ENCODE measurements around the gene RAB40B.

RAB40B gene

DNA sequence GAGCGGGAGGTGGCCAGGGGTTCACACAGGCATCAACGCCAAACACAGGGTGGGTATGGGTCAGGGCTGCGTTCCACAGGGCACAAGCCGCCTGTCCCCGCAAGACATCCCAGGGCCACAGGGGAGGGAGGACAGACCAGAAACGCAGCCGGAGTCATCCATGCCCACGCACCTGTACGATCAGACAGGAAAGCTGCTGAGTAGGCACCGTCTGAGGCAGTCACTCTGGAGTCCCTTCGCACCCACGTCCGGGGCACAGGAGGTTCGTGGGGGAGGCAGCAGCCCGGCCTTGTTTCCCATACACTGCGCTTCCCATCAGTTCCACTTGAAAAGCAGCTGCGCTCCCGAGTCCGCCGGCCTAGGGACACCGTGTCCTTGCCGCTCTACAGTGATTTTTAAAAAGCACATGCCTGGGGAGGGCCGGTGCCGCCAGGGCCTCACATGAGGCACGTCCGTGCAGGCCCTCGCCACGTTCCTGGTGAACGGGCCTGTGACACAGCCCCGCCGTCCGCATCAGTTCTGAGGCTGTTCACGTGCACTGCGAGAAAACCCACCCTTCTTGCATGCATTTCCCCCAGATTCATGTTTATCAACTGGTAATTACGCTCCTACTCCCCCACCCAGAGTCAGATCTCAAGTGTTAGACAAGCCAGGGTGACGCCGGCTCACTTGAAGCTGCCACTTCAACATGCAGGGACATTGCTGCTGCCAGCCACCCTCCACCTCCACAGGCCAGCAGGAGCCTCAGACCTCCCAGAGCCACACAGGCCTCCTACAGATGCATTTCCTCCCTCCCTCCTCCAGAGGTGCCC is 85.0 kb downstream of the RAB40B start:
- H3K4me3 ChIP-seq (replicated peaks; ENCODE audit: low read depth, low read length): no peak overlapping the region
- DNase-seq (ENCODE audit: low read depth): no peak
- TF ChIP-seq, protein P1, sequence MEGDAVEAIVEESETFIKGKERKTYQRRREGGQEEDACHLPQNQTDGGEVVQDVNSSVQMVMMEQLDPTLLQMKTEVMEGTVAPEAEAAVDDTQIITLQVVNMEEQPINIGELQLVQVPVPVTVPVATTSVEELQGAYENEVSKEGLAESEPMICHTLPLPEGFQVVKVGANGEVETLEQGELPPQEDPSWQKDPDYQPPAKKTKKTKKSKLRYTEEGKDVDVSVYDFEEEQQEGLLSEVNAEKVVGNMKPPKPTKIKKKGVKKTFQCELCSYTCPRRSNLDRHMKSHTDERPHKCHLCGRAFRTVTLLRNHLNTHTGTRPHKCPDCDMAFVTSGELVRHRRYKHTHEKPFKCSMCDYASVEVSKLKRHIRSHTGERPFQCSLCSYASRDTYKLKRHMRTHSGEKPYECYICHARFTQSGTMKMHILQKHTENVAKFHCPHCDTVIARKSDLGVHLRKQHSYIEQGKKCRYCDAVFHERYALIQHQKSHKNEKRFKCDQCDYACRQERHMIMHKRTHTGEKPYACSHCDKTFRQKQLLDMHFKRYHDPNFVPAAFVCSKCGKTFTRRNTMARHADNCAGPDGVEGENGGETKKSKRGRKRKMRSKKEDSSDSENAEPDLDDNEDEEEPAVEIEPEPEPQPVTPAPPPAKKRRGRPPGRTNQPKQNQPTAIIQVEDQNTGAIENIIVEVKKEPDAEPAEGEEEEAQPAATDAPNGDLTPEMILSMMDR (IDR thresholded peaks at IDR 0.05; ENCODE audit: low read length, missing control alignments): no peak

GRCh38 chr17:82611140-82612058 is 87.1 kb downstream of the RAB40B start:
- TF ChIP-seq, protein P1 (IDR thresholded peaks at IDR 0.05; ENCODE audit: low read length, missing control alignments): no peak
- peak; percentile 65 for DNase-seq (ENCODE audit: low read depth)
- H3K4me3 ChIP-seq (replicated peaks; ENCODE audit: low read depth, low read length): no peak overlapping the region

- H3K4me3 ChIP-seq (replicated peaks; ENCODE audit: low read depth, low read length): no peak overlapping the region
- TF ChIP-seq, protein P1 (IDR thresholded peaks at IDR 0.05; ENCODE audit: low read length, missing control alignments): no peak
- DNase-seq (ENCODE audit: low read depth): no peak
Measured at GRCh38 chr17:82609655-82610054, 88.8 kb downstream of the RAB40B start.

GRCh38 chr17:82608816-82609215 is 89.7 kb downstream of the RAB40B start:
- no peak for DNase-seq (ENCODE audit: low read depth)
- TF ChIP-seq, protein P1 (IDR thresholded peaks at IDR 0.05; ENCODE audit: low read length, missing control alignments): no peak
- no peak overlapping the region for H3K4me3 ChIP-seq (replicated peaks; ENCODE audit: low read depth, low read length)

- no peak overlapping the region for H3K4me3 ChIP-seq (replicated peaks; ENCODE audit: low read depth, low read length)
- TF ChIP-seq, protein P1 (IDR thresholded peaks at IDR 0.05; ENCODE audit: low read length, missing control alignments): no peak
- no peak for DNase-seq (ENCODE audit: low read depth)
Measured at GRCh38 chr17:82605939-82606600, 92.4 kb downstream of the RAB40B start.
